Adrenal gland (tissue), 12 donors: Measurements from ENCODE around the gene TREML4. TPM values are rescaled to one million over a fixed set of nuclear protein-coding genes. Genes with fewer than 3 reads are reported as not detected.

Source experiments
- DNase-seq, 7 donors: peaks; one replicate each; pipeline ENCODE4 v3.0.0-alpha.2; 2019 to 2020
- H3K27ac ChIP-seq, 5 donors: fragments of 200-600 bp; sonication (generic) in 4 of 5; 1 replicate in 3 of 5; 2 replicates in 2 of 5; pipeline versions ENCODE4 v1.5.1 to v1.8.0; 2016 to 2020; ENCODE audit warnings: mild to moderate bottlenecking in 1 of 5
- H3K27me3 ChIP-seq: fragments of 200-600 bp; 2 replicates; pipeline ENCODE4 v1.8.0; 2021
- H3K36me3 ChIP-seq, 2 donors: fragments of 200-600 bp; replicated peaks in 1 of 2; 1 replicate in 1 of 2; 2 replicates in 1 of 2; pipeline versions ENCODE4 v1.5.1 to v1.8.0; 2018 to 2022
- H3K4me1 ChIP-seq, 2 donors: fragments of 200-600 bp; replicated peaks in 1 of 2; 1 replicate in 1 of 2; 2 replicates in 1 of 2; pipeline versions ENCODE4 v1.5.1 to v1.8.0; 2018 to 2021
- H3K4me3 ChIP-seq, 4 donors: fragments of 200-600 bp; sonication (generic) in 3 of 4; one replicate each; pipeline ENCODE4 v1.5.1; 2016 to 2018
- H3K9me3 ChIP-seq, 3 donors: fragments of 200-600 bp; sonication (generic) in 1 of 3; replicated peaks in 1 of 3; 1 replicate in 2 of 3; 2 replicates in 1 of 3; pipeline versions ENCODE4 v1.5.1 to v1.8.0; 2016 to 2021
- POLR2A ChIP-seq, 2 donors: fragments of 450-650 bp; IDR thresholded peaks; one replicate each; pipeline ENCODE4 v1.6.1; 2017; ENCODE audit warnings: antibody characterized with exemption in 2 of 2, mild to moderate bottlenecking in 2 of 2, moderate library complexity in 1 of 2
- WGBS, 4 donors: extraction: QIAGEN DNeasy Blood & Tissue Kit in 2 of 4; methylation state at CpG; one replicate each; pipeline versions ENCODE4 v1.1.5 to v1.1.7; 2013 to 2017; 5-methylcytosine and 5-hydroxymethylcytosine counted together
- intact Hi-C, 2 donors: fragments of 100-400 bp; cut with DNase I; formaldehyde crosslinking; loops; one replicate each; pipeline versions ENCODE4 v1.14.1 to v1.15.0; 2022 to 2023
- polyA plus RNA-seq, 3 donors: library from polyadenylated mRNA; stranded (reverse); fragments of 200-250 nt in 2 of 3; fragments of 350-450 nt in 1 of 3; fragmentation: Illumina TruSeq in 1 of 3; extraction: RNeasy Lipid Tissue Mini Kit (QIAGEN cat#74804) in 1 of 3; gene quantifications; one replicate each; pipeline ENCODE4 v1.2.3, GENCODE V29; 2013 to 2014
- total RNA-seq, 9 donors: library from RNA; depleted of rRNA in 4 of 9; stranded (reverse); fragments of >200 nt in 4 of 9; fragments of 120-200 nt in 1 of 9; fragmentation: NEBNext Ultra II Directional in 1 of 9; extraction: Animal tissue kit (Norgen Biotek cat#: 25700) in 1 of 9; gene quantifications; one replicate each; pipeline versions ENCODE4 v1.1.0 to v1.2.4, GENCODE V29; 2013 to 2023
- TF ChIP-seq, protein P1 (sequence below), 6 experiments: fragments of 450-650 bp in 4 of 6; fragments of 200-600 bp in 2 of 6; sonication (generic) in 1 of 6; IDR thresholded peaks; 1 replicate in 5 of 6; 2 replicates in 1 of 6; pipeline versions ENCODE4 v1.5.1 to v1.8.0; 2016 to 2021; ENCODE audit warnings: antibody characterized with exemption in 6 of 6, mild to moderate bottlenecking in 2 of 6, moderate library complexity in 1 of 6
- donor health status: healthy with polysubstance abuse.
- donor health status: Bipolar disorder and iron deficiency.
- donor health status: DM: yes; HTN: yes; CAD: no.
- donor health status: DM: no; HTN: no; CAD: no.
- donor health status: DM: no; HTN: no; CAD: no.
- donor health status: DM: yes; HTN: yes; CAD: no.

Gene TREML4
- total and polyA plus RNA-seq, 12 donors = 0.06 TPM; not detected in 11

DNA sequence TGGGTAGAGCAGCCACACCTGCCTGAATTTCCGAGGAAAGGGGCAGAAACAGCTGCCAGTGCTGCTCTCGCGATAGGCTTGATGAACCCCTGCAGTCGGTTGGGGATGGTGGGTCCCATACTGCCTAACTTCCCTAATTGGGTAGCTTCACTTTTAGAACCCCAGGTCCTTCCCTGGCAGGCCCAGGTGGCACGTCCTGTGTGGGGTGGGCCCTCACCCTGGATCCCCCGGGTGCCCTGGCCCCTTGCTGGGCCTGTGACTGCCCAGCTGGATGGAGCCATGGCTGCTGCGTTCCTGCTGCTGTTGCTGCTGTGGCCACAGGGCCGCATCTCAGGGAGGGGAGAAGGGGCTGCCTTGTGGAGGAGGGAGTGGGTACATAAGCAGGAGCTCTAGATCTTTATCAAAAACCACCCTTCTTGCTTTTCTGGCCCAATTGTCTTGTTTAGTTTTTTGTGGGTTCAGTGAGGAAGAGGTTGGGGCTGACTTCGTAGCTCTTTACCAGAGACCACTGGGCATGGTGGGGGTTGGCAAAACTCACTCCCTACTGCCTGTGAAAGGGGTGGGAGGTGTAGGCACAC is 19.2 kb downstream of the TREML4 start:
- no peak for DNase-seq
- peaks cover 2% of the 10 kb centered on the region for H3K27me3 ChIP-seq
- H3K36me3 ChIP-seq = no peaks in the 10 kb centered on the region
- H3K27ac ChIP-seq = no peak overlapping the region
- H3K9me3 ChIP-seq = no peaks in the 10 kb centered on the region
- WGBS, 4 donors = 74 to 100% (median 86%) methylated on average over 2 to 9 of the region's 9 CpGs
- no peaks in the 10 kb centered on the region for H3K4me1 ChIP-seq
- no peak overlapping the region for H3K4me3 ChIP-seq
- TF ChIP-seq POLR2A (IDR thresholded peaks at IDR 0.05) = no peak
- TF ChIP-seq, protein P1, sequence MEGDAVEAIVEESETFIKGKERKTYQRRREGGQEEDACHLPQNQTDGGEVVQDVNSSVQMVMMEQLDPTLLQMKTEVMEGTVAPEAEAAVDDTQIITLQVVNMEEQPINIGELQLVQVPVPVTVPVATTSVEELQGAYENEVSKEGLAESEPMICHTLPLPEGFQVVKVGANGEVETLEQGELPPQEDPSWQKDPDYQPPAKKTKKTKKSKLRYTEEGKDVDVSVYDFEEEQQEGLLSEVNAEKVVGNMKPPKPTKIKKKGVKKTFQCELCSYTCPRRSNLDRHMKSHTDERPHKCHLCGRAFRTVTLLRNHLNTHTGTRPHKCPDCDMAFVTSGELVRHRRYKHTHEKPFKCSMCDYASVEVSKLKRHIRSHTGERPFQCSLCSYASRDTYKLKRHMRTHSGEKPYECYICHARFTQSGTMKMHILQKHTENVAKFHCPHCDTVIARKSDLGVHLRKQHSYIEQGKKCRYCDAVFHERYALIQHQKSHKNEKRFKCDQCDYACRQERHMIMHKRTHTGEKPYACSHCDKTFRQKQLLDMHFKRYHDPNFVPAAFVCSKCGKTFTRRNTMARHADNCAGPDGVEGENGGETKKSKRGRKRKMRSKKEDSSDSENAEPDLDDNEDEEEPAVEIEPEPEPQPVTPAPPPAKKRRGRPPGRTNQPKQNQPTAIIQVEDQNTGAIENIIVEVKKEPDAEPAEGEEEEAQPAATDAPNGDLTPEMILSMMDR (IDR thresholded peaks at IDR 0.05) = no peak
- intact Hi-C loops = no loop called here

DNA sequence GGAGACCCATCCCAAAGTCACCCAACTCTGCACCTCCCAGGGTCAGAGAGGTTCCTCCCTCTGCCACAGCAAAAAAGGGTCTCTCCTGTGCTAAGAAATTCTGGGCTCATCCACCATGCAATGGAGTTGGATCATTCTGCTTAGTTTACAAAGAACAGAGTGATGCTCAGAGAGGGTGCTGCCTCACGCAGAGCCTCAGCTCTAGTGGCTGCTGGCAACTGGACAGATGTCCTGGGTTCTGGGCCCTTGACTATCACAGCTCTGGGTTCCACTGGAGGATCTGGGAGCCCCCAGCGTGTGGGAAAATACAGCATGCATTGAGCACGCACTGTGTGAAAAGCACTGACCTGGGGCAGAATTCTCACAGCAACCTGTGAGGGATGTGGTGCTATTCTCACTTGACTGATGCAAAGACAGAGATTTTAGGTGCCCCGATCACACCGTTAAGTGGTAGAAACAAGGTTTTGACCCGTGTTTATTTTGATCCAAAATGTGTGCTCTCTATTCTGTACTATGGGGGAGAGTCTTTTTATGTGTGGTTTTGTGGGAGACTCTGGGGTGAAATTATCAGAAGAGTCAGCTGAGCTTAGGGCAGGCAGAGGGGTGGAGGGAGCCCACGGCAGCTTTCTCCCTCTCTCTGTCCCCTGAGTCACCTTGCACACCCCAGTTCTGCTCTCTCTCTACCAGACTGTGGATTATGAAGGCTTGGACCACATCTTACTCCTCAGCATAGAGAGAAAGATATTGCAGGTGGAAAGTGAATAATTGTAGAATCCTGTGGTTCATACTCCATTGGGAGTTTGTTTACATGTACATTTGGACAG is 19.9 kb downstream of the TREML4 start:
- TF ChIP-seq, protein P1 (IDR thresholded peaks at IDR 0.05) = no peak
- no peak for TF ChIP-seq POLR2A (IDR thresholded peaks at IDR 0.05)

DNA sequence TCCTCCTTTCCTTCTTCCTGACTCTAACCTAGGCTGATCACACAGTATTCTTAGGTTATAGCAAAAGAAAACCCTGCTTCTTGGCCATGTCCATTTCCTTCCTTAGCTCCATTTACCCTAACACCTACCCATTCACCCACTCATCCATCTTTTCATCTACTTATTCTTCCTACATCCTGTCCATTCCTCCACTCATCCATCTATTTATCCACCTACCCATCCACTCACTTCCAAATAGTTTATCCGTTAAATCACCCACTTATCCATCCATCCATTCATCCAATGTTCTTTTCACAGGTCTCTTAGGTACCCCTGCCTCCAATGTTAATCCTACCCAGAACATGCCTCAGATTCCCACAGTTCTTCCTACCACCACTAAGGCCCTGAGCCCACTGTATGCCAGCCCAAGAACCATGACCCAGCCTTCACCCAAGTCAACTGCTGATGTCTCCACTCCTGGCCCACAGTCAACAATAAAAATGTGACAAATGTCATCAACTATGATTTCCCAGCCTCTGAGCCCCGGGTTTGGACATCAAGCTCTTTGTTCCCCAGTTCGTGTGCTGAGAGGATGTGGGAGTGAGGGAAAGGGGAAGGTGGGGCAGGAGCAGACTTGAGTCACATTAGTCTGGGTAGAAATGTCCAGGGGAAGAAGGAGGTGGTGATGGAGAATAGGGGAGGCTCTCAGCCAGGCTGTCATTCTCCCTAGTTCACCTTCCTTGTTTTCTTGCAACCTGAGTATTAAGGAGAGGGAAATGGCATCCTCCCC is 24.4 kb downstream of the TREML4 start:
- WGBS, 4 donors = 58 to 74% (median 72%) methylated on average over 3 of the region's 3 CpGs
- Histone ChIP-seq H3K4me3 (no peak overlapping the region), H3K36me3 (no peaks in the 10 kb centered on the region), H3K4me1 (peaks cover 0 to 9% of the 10 kb centered on the region in 2 donors), H3K9me3 (no peaks in the 10 kb centered on the region), H3K27me3 (peaks cover 2% of the 10 kb centered on the region), H3K27ac (no peak overlapping the region)
- intact Hi-C loops = no loop called here
- no peak for TF ChIP-seq POLR2A (IDR thresholded peaks at IDR 0.05)
- TF ChIP-seq, protein P1 (IDR thresholded peaks at IDR 0.05) = no peak
- DNase-seq = no peak

More for the DNA sequence above, 19.9 kb downstream of the TREML4 start:
- Histone ChIP-seq H3K9me3 (no peaks in the 10 kb centered on the region), H3K27me3 (peaks cover 2% of the 10 kb centered on the region), H3K4me1 (no peaks in the 10 kb centered on the region), H3K4me3 (no peak overlapping the region), H3K27ac (no peak overlapping the region), H3K36me3 (no peaks in the 10 kb centered on the region)
- WGBS, 4 donors = 80 to 83% (median 81%) methylated on average over 7 of the region's 7 CpGs
- no peak for DNase-seq
- intact Hi-C loops = no loop called here

DNA sequence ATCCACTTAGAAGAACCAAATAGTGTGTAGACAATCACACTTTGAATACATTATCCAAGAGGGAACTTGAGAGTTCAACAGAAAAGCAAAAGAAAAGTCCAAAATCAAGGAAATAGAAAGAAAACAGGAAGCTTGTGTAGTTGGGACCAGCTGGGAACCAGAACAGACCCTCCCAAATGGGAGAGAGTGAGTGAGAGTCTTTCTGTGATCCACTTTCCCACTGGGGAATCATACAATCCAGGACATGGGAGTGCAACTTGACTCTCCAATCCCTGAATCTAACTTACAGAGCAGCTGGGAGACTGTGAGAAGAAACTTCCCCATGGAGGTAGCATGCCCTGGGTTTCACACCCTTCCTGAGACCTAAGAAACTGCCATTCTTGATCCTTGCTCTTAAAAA is 27.0 kb downstream of the TREML4 start:
- no peak for DNase-seq
- TF ChIP-seq POLR2A (IDR thresholded peaks at IDR 0.05) = no peak
- TF ChIP-seq, protein P1 (IDR thresholded peaks at IDR 0.05) = no peak
- Histone ChIP-seq H3K4me3 (no peak overlapping the region), H3K4me1 (peaks cover 0 to 9% of the 10 kb centered on the region in 2 donors), H3K27me3 (peaks cover 2% of the 10 kb centered on the region), H3K36me3 (no peaks in the 10 kb centered on the region), H3K9me3 (no peaks in the 10 kb centered on the region), H3K27ac (no peak overlapping the region)
- intact Hi-C loops = no loop called here
